Mucosa of descending colon (tissue), 3 donors: ENCODE measurements around the gene RIPOR2. TPM values are rescaled to one million over a fixed set of nuclear protein-coding genes. Genes with fewer than 3 reads are reported as not detected.

Source experiments
- ATAC-seq: fragments of 200-7000 bp; cut with Tn5 transposase; one replicate; pipeline ENCODE4 v1.9.1; 2020; ENCODE audit warnings: mild to moderate bottlenecking, moderate library complexity
- DNase-seq, 3 donors: peaks; one replicate each; pipeline ENCODE4 v3.0.0-alpha.2; 2020
- H3K36me3 ChIP-seq: fragments of 200-600 bp; one replicate; pipeline ENCODE4 v1.8.0; 2021; ENCODE audit warnings: low read depth, mild to moderate bottlenecking
- H3K4me1 ChIP-seq: fragments of 200-600 bp; one replicate; pipeline ENCODE4 v1.8.0; 2021; ENCODE audit warnings: low read depth, mild to moderate bottlenecking
- H3K4me3 ChIP-seq: fragments of 200-600 bp; one replicate; pipeline ENCODE4 v1.8.0; 2021; ENCODE audit warnings: mild to moderate bottlenecking
- H3K9me3 ChIP-seq: fragments of 200-600 bp; one replicate; pipeline ENCODE4 v1.8.0; 2021; ENCODE audit warnings: mild to moderate bottlenecking
- CTCF ChIP-seq: fragments of 200-600 bp; IDR thresholded peaks from one replicate; pipeline ENCODE4 v1.8.0; 2022; ENCODE audit warnings: antibody characterized with exemption, mild to moderate bottlenecking
- intact Hi-C, 2 donors: fragments of 100-400 bp; cut with DNase I in 1 of 2; cut with micrococcal nuclease in 1 of 2; formaldehyde crosslinking; loops; one replicate each; pipeline versions ENCODE4 v1.11.0 to v1.11.1; 2022; cut with DNase I, micrococcal nuclease
- total RNA-seq, 3 donors: library from RNA; stranded (reverse); fragmentation: NEBNext Ultra II Directional in 2 of 3; extraction: Animal tissue kit (Norgen Biotek cat#: 25700) in 2 of 3; gene quantifications; one replicate each; pipeline versions ENCODE4 v1.2.1 to v1.2.4, GENCODE V29; 2021 to 2023
- donor health status: DM: no; HTN: no; CAD: no; lungs with moderate emphysema.
- donor health status: DM: no; HTN: no; CAD: no.
- donor health status: DM: no; HTN: yes; CAD: no.

Gene RIPOR2
- total RNA-seq, 3 donors from 2014 or later, result 2.9 to 4.7 (median 4.1) TPM

GRCh38 chr6:24945054-24945453 is 9.3 kb upstream of the RIPOR2 start:
- Histone ChIP-seq H3K4me3 (no peak overlapping the region), H3K4me1 (no peaks in the 10 kb centered on the region), H3K9me3 (peaks cover 12% of the 10 kb centered on the region), H3K36me3 (no peaks in the 10 kb centered on the region)
- no peak for TF ChIP-seq CTCF
- DNase-seq, result no peak
- no peak for ATAC-seq
- intact Hi-C loops, result no loop called here

DNA sequence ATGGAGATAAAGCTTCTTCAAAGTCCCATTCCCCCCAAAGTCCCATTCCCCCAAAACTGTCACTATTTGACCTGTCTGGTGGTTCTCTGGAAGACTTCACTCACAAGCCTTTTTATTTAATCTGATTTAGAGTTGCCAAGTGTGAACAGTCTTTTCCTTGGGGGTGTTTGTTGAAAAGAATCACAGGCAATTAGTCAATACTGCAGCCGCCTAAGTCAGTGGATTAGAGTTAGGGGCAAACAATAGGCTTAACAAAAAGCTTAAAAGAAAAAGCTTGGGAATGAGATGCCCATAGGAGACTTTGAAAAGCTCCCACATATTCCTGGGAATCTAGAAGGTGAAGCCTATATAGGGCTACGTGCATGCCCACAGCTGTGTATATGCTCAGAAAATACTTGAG is 8.0 kb upstream of the RIPOR2 start:
- H3K36me3 ChIP-seq, result no peaks in the 10 kb centered on the region
- no peak for TF ChIP-seq CTCF
- intact Hi-C loops, result no loop called here
- peaks cover 12% of the 10 kb centered on the region for H3K9me3 ChIP-seq
- no peak overlapping the region for H3K4me3 ChIP-seq
- H3K4me1 ChIP-seq, result no peaks in the 10 kb centered on the region
- no peak for ATAC-seq
- DNase-seq, result no peak

DNA sequence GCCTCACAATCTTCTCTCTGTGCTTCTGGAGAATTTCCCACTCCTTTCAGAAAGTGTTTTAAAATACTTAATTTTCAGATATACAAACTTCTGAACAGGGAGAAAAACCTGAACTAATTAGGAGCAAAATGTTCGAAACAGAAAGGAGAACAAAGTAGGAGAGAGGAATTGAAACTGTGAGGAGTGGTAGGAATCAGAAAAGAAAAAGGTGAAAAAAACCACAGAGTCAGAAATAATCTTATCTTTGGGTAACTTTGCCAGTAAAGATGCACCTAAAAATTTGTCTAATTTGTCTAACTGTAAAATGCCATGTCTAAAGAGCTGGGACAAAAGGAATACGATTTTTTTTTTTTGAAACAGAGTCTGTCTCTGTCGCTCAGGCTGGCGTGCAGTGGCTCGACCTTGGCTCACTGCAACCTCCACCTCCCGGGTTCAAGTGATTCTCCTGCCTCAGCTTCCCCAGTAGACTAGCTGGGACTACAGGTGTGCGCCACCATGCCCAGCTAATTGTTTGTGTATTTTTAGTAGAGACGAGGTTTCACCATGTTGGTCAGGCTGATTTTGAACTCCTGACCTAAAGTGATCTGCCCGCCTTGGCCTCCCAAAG is 4.7 kb upstream of the RIPOR2 start:
- DNase-seq (no peak), ATAC-seq (no peak)
- no peak overlapping the region for H3K4me3 ChIP-seq
- intact Hi-C loops, result no loop called here
- no peak for TF ChIP-seq CTCF
- peaks cover 11% of the 10 kb centered on the region for H3K9me3 ChIP-seq
- H3K36me3 ChIP-seq, result no peaks in the 10 kb centered on the region
- no peaks in the 10 kb centered on the region for H3K4me1 ChIP-seq

- H3K36me3 ChIP-seq, result no peaks in the 10 kb centered on the region
- peak; percentile 64 for ATAC-seq
- no peak overlapping the region for H3K4me3 ChIP-seq
Measured at GRCh38 chr6:24936641-24937317, 1.0 kb upstream of the RIPOR2 start.

DNA sequence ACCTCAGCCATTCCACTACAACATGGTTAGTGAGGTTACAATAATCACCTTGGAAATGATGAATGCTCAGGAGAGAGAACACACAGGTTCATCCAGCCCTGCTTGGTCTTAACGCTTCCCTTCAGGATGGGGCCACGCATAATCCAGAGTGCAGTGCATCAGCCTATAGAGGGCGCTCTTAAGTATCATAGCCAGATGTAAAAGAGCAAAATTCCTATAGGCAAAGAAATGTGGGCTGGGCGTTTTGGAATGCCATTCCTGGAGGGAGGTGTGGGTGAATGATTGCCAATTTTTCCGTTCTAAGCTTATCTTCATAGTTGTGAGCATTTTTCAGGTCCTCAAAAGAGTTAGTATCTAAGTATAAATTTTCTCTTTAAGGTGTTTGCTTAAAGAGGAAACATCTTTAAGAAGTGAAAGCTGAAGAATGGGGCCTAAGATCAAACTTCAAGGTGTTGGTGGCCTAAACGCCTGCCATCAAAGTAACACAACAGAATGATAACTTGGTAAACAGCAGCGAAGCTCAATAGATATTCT is 1.8 kb downstream of the RIPOR2 start:
- ATAC-seq (peak; percentile 69), DNase-seq (peak in 1 of 3 donors; percentile 73)
- Histone ChIP-seq H3K4me1 (no peaks in the 10 kb centered on the region), H3K9me3 (no peaks in the 10 kb centered on the region), H3K4me3 (no peak overlapping the region), H3K36me3 (no peaks in the 10 kb centered on the region)
- intact Hi-C loops, result no loop called here
- peak; percentile 43 for TF ChIP-seq CTCF

More at GRCh38 chr6:24936641-24937317, 1.0 kb upstream of the RIPOR2 start:
- no peak for TF ChIP-seq CTCF
- Histone ChIP-seq H3K4me1 (no peaks in the 10 kb centered on the region), H3K9me3 (no peaks in the 10 kb centered on the region)
- DNase-seq, result no peak
- intact Hi-C loops, result no loop called here
